Mesothelial cell of epicardium (in vitro differentiated cells): ENCODE data around the gene VAV3. TPM values are rescaled to one million over a fixed set of nuclear protein-coding genes. Genes with fewer than 3 reads are reported as not detected.

Experiments
- DNase-seq, 2 experiments: peaks; one replicate each; pipeline ENCODE4 v3.0.0; 2021; ENCODE audit warnings: low spot score in 2 of 2; ENCODE audit not compliant: unreplicated experiment in 2 of 2
- H3K27ac Mint-ChIP-seq: 2 replicates; pipeline ENCODE4 v1.8.0; 2021; ENCODE audit warnings: mixed read lengths
- H3K27me3 Mint-ChIP-seq: 2 replicates; pipeline ENCODE4 v1.8.0; 2021; ENCODE audit warnings: low read depth, mixed read lengths
- H3K36me3 Mint-ChIP-seq: 2 replicates; pipeline ENCODE4 v1.8.0; 2021; ENCODE audit warnings: mixed read lengths
- H3K4me1 Mint-ChIP-seq: 2 replicates; pipeline ENCODE4 v1.8.0; 2021; ENCODE audit warnings: mixed read lengths
- H3K4me3 Mint-ChIP-seq: 2 replicates; pipeline ENCODE4 v1.8.0; 2021; ENCODE audit warnings: mild to moderate bottlenecking, moderate library complexity, mixed read lengths
- H3K9me3 Mint-ChIP-seq: 2 replicates; pipeline ENCODE4 v1.8.0; 2021; ENCODE audit warnings: mixed read lengths
- CTCF ChIP-seq: fragments of 200-600 bp; sonication (generic); IDR thresholded peaks from one replicate; pipeline ENCODE4 v1.5.0; 2021; ENCODE audit warnings: antibody characterized with exemption; ENCODE audit not compliant: unreplicated experiment
- total RNA-seq: library from RNA; stranded (reverse); gene quantifications from 3 replicates; pipeline ENCODE4 v1.2.1, GENCODE V29; 2021

The VAV3 gene
- 2.1 to 3.2 TPM (median 2.4 TPM) in 3 replicates for total RNA-seq

- H3K4me3 Mint-ChIP-seq, result peak within 1 kb of the TSS; percentile 82
- H3K27ac Mint-ChIP-seq, result no peak within 1 kb of the TSS
- H3K36me3 Mint-ChIP-seq, result no peaks in the 10 kb centered on the region
These were observed at the start of gene VAV3 for GRCh38 chr1:107965110-107965991. Gene VAV3, minus strand, starts transcription at chr1:107965180. Its CDS starts 311 bp downstream, at chr1:107964869.

GRCh38 chr1:108012553-108012952 lies 47.6 kb upstream of the VAV3 start:
- TF ChIP-seq CTCF, result no peak
- H3K27ac Mint-ChIP-seq, result no peak overlapping the region
- H3K9me3 Mint-ChIP-seq, result no peaks in the 10 kb centered on the region
- H3K27me3 Mint-ChIP-seq, result peaks cover 23% of the 10 kb centered on the region
- H3K4me1 Mint-ChIP-seq, result peaks cover 11% of the 10 kb centered on the region
- no peak overlapping the region for H3K4me3 Mint-ChIP-seq
- DNase-seq, result no peak
- no peaks in the 10 kb centered on the region for H3K36me3 Mint-ChIP-seq

More at GRCh38 chr1:107965110-107965991, at the start of gene VAV3:
- Mint-ChIP-seq H3K9me3 (no peaks in the 10 kb centered on the region), H3K4me1 (peaks cover 18% of the 10 kb centered on the region), H3K27me3 (peaks cover 67% of the 10 kb centered on the region)
- TF ChIP-seq CTCF, result no peak
- peak; percentile 54 to 74 for DNase-seq

GRCh38 chr1:108011295-108011694 lies 46.3 kb upstream of the VAV3 start:
- no peaks in the 10 kb centered on the region for H3K9me3 Mint-ChIP-seq
- no peak for TF ChIP-seq CTCF
- no peak overlapping the region for H3K4me3 Mint-ChIP-seq
- DNase-seq, result no peak
- no peak overlapping the region for H3K27ac Mint-ChIP-seq
- H3K4me1 Mint-ChIP-seq, result peaks cover 19% of the 10 kb centered on the region
- peaks cover 15% of the 10 kb centered on the region for H3K27me3 Mint-ChIP-seq
- no peaks in the 10 kb centered on the region for H3K36me3 Mint-ChIP-seq

- H3K9me3 Mint-ChIP-seq, result no peaks in the 10 kb centered on the region
- peaks cover 19% of the 10 kb centered on the region for H3K4me1 Mint-ChIP-seq
- H3K36me3 Mint-ChIP-seq, result no peaks in the 10 kb centered on the region
- DNase-seq, result no peak
- no peak overlapping the region for H3K27ac Mint-ChIP-seq
- peaks cover 15% of the 10 kb centered on the region for H3K27me3 Mint-ChIP-seq
- no peak overlapping the region for H3K4me3 Mint-ChIP-seq
- TF ChIP-seq CTCF, result no peak
These were observed 45.6 kb upstream of the VAV3 start for GRCh38 chr1:108010581-108010980.

GRCh38 chr1:108009603-108010195 lies 44.7 kb upstream of the VAV3 start:
- peaks cover 3% of the 10 kb centered on the region for H3K9me3 Mint-ChIP-seq
- no peak for TF ChIP-seq CTCF
- no peak for DNase-seq
- no peak overlapping the region for H3K27ac Mint-ChIP-seq
- H3K4me1 Mint-ChIP-seq, result peaks cover 23% of the 10 kb centered on the region
- H3K4me3 Mint-ChIP-seq, result no peak overlapping the region
- no peaks in the 10 kb centered on the region for H3K36me3 Mint-ChIP-seq
- peaks cover 15% of the 10 kb centered on the region for H3K27me3 Mint-ChIP-seq
